DMS 273 (cell line): Measurements from ENCODE around the gene CXCL5.
"Not testable (repeated sequence)": the region's sequence is repeated elsewhere in the genome, so short reads cannot be mapped to it uniquely, and the experiment has no call there.

ENCODE experiments used
- DNase-seq: peaks from one replicate; lab custom pipeline; 2025; ENCODE audit not compliant: unreplicated experiment; lab: John Stamatoyannopoulos, UW

Gene CXCL5

GRCh38 chr4:74015126-74015780 is 16.8 kb upstream of the CXCL5 start:
- no peak for DNase-seq

GRCh38 chr4:74014332-74014731 is 15.9 kb upstream of the CXCL5 start:
- DNase-seq = no peak

GRCh38 chr4:74013264-74013663 is 14.8 kb upstream of the CXCL5 start:
- DNase-seq = no peak

- no peak for DNase-seq
Measured at GRCh38 chr4:74012130-74012529, 13.7 kb upstream of the CXCL5 start.

GRCh38 chr4:74009307-74009706 is 10.8 kb upstream of the CXCL5 start:
- no peak for DNase-seq

- no peak for DNase-seq
Measured at GRCh38 chr4:74006009-74006476, 7.6 kb upstream of the CXCL5 start.

GRCh38 chr4:74005528-74005927 is 7.1 kb upstream of the CXCL5 start:
- DNase-seq = no peak

- DNase-seq = no peak
Measured at GRCh38 chr4:74004668-74005067, 6.2 kb upstream of the CXCL5 start.

- DNase-seq = no peak
Measured at GRCh38 chr4:74000301-74000700, 1.8 kb upstream of the CXCL5 start.

GRCh38 chr4:73992050-73992449 is 6.4 kb downstream of the CXCL5 start:
- DNase-seq = no peak

- DNase-seq = no peak
Measured at GRCh38 chr4:73991742-73992000, 6.8 kb downstream of the CXCL5 start.

GRCh38 chr4:73990988-73991741 is 7.3 kb downstream of the CXCL5 start:
- DNase-seq = no peak

GRCh38 chr4:73989928-73990327 is 8.5 kb downstream of the CXCL5 start:
- DNase-seq = no peak

GRCh38 chr4:73989031-73989430 is 9.4 kb downstream of the CXCL5 start:
- no peak for DNase-seq

- no peak for DNase-seq
Measured at GRCh38 chr4:73988061-73988460, 10.4 kb downstream of the CXCL5 start, which contains the start of gene PPBP. Gene PPBP, minus strand, starts transcription at chr4:73988190. Its CDS starts 87 bp downstream, at chr4:73988103.

GRCh38 chr4:73985528-73985852 is 13.0 kb downstream of the CXCL5 start:
- DNase-seq = no peak

- DNase-seq = no peak
Measured at GRCh38 chr4:73984736-73985527, 13.5 kb downstream of the CXCL5 start.

GRCh38 chr4:73981175-73981574 is 17.3 kb downstream of the CXCL5 start:
- DNase-seq = not testable (repeated sequence)

- no peak for DNase-seq
Measured at GRCh38 chr4:73979407-73979957, 19.0 kb downstream of the CXCL5 start.

GRCh38 chr4:73978886-73979285 is 19.6 kb downstream of the CXCL5 start:
- no peak for DNase-seq

GRCh38 chr4:73976716-73977115 is 21.8 kb downstream of the CXCL5 start:
- no peak for DNase-seq

- no peak for DNase-seq
Measured at GRCh38 chr4:73976217-73976616, 22.3 kb downstream of the CXCL5 start.
